Mesothelial cell of epicardium (in vitro differentiated cells): Measurements from ENCODE around the gene GRM4. TPM values are rescaled to one million over a fixed set of nuclear protein-coding genes. Genes with fewer than 3 reads are reported as not detected.

ENCODE experiments used
- DNase-seq, 2 experiments: peaks; one replicate each; pipeline ENCODE4 v3.0.0; 2021; ENCODE audit warnings: low spot score in 2 of 2; ENCODE audit not compliant: unreplicated experiment in 2 of 2
- H3K27ac Mint-ChIP-seq: 2 replicates; pipeline ENCODE4 v1.8.0; 2021; ENCODE audit warnings: mixed read lengths
- H3K27me3 Mint-ChIP-seq: 2 replicates; pipeline ENCODE4 v1.8.0; 2021; ENCODE audit warnings: low read depth, mixed read lengths
- H3K36me3 Mint-ChIP-seq: 2 replicates; pipeline ENCODE4 v1.8.0; 2021; ENCODE audit warnings: mixed read lengths
- H3K4me1 Mint-ChIP-seq: 2 replicates; pipeline ENCODE4 v1.8.0; 2021; ENCODE audit warnings: mixed read lengths
- H3K4me3 Mint-ChIP-seq: 2 replicates; pipeline ENCODE4 v1.8.0; 2021; ENCODE audit warnings: mild to moderate bottlenecking, moderate library complexity, mixed read lengths
- H3K9me3 Mint-ChIP-seq: 2 replicates; pipeline ENCODE4 v1.8.0; 2021; ENCODE audit warnings: mixed read lengths
- total RNA-seq: library from RNA; stranded (reverse); gene quantifications from 3 replicates; pipeline ENCODE4 v1.2.1, GENCODE V29; 2021
- TF ChIP-seq, protein P1 (sequence below): fragments of 200-600 bp; sonication (generic); IDR thresholded peaks from one replicate; pipeline ENCODE4 v1.5.0; 2021; ENCODE audit warnings: antibody characterized with exemption; ENCODE audit not compliant: unreplicated experiment

Gene GRM4
- total RNA-seq, 1 donor from 2014 or later = 0.22 TPM

DNA sequence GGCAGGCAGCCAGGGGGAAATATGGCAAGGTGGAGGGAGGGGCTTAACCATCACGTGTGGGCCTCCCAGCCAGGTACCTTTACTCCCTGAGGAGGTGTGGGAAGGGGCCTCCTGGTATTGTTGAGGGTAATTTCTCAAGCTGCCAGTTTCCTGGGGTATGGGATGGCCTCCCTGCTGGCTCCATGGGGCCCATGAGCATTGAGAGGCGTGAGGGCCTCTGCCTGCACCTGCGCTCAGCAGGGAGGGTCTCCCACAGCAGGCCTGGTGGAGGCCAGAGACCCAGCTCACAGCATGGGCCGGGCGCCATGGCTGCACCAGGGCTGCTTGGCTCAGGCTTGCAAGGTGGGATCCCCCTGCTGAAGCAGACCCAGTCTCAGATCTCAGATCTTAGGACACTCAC, 113.0 kb downstream of the GRM4 start:
- no peaks in the 10 kb centered on the region for H3K36me3 Mint-ChIP-seq
- H3K4me1 Mint-ChIP-seq = no peaks in the 10 kb centered on the region
- H3K27ac Mint-ChIP-seq = no peak overlapping the region
- H3K9me3 Mint-ChIP-seq = no peaks in the 10 kb centered on the region
- H3K4me3 Mint-ChIP-seq = no peak overlapping the region
- TF ChIP-seq, protein P1, sequence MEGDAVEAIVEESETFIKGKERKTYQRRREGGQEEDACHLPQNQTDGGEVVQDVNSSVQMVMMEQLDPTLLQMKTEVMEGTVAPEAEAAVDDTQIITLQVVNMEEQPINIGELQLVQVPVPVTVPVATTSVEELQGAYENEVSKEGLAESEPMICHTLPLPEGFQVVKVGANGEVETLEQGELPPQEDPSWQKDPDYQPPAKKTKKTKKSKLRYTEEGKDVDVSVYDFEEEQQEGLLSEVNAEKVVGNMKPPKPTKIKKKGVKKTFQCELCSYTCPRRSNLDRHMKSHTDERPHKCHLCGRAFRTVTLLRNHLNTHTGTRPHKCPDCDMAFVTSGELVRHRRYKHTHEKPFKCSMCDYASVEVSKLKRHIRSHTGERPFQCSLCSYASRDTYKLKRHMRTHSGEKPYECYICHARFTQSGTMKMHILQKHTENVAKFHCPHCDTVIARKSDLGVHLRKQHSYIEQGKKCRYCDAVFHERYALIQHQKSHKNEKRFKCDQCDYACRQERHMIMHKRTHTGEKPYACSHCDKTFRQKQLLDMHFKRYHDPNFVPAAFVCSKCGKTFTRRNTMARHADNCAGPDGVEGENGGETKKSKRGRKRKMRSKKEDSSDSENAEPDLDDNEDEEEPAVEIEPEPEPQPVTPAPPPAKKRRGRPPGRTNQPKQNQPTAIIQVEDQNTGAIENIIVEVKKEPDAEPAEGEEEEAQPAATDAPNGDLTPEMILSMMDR = no peak
- no peak for DNase-seq
- peaks cover 31% of the 10 kb centered on the region for H3K27me3 Mint-ChIP-seq

DNA sequence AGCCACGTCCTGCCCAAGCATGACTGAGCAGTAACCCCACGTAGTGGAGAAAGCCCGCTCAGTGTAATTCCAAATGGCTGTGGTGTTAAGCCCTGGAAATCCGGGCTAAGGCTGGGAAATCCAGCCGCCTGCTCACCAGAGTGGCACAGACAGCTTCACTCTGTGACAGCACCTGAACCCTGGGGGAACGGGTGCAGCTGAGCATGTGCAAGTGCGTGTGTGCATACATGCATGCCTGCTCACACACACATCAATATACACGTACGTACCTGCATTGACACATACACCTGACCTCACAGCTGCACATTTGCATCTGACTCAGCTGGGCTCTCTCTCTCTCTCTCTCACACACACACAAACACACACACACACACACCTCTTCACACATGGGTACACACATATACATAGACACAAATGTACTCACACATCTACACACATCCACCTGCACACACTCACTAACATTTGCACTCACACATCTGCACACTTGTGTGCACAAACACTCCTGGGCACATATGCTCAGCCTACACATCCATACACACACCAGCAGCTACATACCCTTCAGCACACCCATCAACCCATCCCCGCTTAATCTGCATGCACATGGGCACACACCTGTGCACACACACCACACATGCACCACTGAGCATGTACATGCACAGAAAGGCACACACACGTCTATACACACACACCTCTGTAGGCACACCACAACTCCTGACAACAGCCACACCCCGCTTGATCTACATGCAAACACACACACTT, 114.1 kb downstream of the GRM4 start:
- peaks cover 26% of the 10 kb centered on the region for H3K27me3 Mint-ChIP-seq
- no peaks in the 10 kb centered on the region for H3K36me3 Mint-ChIP-seq
- H3K4me3 Mint-ChIP-seq = no peak overlapping the region
- no peak overlapping the region for H3K27ac Mint-ChIP-seq
- DNase-seq = no peak
- H3K4me1 Mint-ChIP-seq = no peaks in the 10 kb centered on the region
- TF ChIP-seq, protein P1 = no peak
- no peaks in the 10 kb centered on the region for H3K9me3 Mint-ChIP-seq

GRCh38 chr6:34030831-34031624, 114.9 kb downstream of the GRM4 start:
- Mint-ChIP-seq H3K4me3 (no peak overlapping the region), H3K9me3 (no peaks in the 10 kb centered on the region), H3K27ac (no peak overlapping the region), H3K36me3 (no peaks in the 10 kb centered on the region), H3K27me3 (peaks cover 28% of the 10 kb centered on the region), H3K4me1 (peaks cover 2% of the 10 kb centered on the region)
- TF ChIP-seq, protein P1 = no peak
- DNase-seq = no peak

DNA sequence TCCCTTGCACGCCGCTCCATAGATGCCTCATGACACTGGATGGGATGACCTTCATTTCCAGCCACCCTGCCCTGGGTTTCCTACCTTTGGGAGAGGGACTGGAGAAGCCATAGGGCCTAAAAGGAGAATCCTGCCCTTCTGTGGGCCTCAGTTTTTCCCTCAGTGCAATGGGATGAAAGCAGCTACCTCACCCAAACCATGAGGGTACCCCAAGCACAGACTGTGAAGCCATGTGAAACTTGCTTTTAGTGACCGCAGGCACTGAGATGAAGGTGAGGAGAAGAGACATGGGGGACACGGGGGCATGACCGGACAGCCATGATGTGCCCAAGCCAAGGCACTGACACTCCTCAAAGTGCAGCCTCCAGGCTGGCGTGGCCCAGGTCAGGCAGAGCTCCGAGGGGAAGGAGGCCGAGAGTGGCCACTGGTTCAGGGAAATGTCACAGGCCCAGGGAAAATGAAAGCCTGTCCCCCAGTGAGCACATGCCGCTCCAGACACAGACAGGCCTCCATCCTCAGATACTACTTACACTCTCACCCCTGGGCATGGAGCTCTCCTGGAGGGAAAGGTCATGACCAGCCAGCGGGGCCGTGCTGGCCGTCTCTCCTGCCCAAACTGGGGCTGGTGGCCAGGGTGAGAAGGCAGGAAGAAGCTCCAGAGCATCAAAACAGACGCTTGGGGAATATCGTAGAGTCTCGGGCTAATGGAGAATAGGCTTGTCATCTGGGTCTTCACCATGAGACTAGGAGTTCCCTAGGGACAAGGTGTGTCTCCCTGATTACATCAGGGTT, 116.2 kb downstream of the GRM4 start:
- no peak for DNase-seq
- Mint-ChIP-seq H3K27ac (no peak overlapping the region), H3K36me3 (no peaks in the 10 kb centered on the region), H3K9me3 (no peaks in the 10 kb centered on the region), H3K27me3 (peaks cover 24% of the 10 kb centered on the region), H3K4me3 (no peak overlapping the region), H3K4me1 (peaks cover 11% of the 10 kb centered on the region)
- TF ChIP-seq, protein P1 = no peak

GRCh38 chr6:34028691-34029360, 117.1 kb downstream of the GRM4 start:
- TF ChIP-seq, protein P1 = no peak
- no peaks in the 10 kb centered on the region for H3K36me3 Mint-ChIP-seq
- DNase-seq = no peak
- H3K27me3 Mint-ChIP-seq = peaks cover 19% of the 10 kb centered on the region
- H3K9me3 Mint-ChIP-seq = no peaks in the 10 kb centered on the region
- H3K27ac Mint-ChIP-seq = no peak overlapping the region
- H3K4me3 Mint-ChIP-seq = no peak overlapping the region
- H3K4me1 Mint-ChIP-seq = peaks cover 11% of the 10 kb centered on the region
